HEK293 (cell line): ENCODE measurements around the gene RALY.
A peak's percentile ranks its signal among the peaks of the same experiment; 100 is the strongest.

Source experiments
- CTCF ChIA-PET: fragments of 350-600 bp; formaldehyde crosslinking; extraction: SDS; loops from one replicate; lab custom pipeline; 2021; ENCODE audit warnings: antibody characterized with exemption; lab: Yijun Ruan, JAX
- POLR2A ChIA-PET: fragments of 300-600 bp; formaldehyde crosslinking; extraction: SDS; loops from one replicate; lab custom pipeline; 2020; ENCODE audit warnings: antibody characterized with exemption, inconsistent platforms; lab: Yijun Ruan, JAX
- H3K27ac ChIP-seq: fragments of 200-500 bp; sonication (Bioruptor generic); 2 replicates; pipeline ENCODE4 v1.5.1; 2014; ENCODE audit warnings: low read depth, low read length, control low read depth, inconsistent platforms; ENCODE audit errors: extremely low read depth
- H3K36me3 ChIP-seq, 2 experiments: fragments of 200-500 bp in 1 of 2; sonication (Bioruptor generic) in 1 of 2; 1 replicate in 1 of 2; 2 replicates in 1 of 2; pipeline ENCODE4 v1.5.1; 2014 to 2017; ENCODE audit warnings: inconsistent platforms in 2 of 2, low read length in 2 of 2; ENCODE audit not compliant: control insufficient read depth in 2 of 2, insufficient read depth in 1 of 2
- H3K4me1 ChIP-seq: fragments of 200-500 bp; sonication (Bioruptor generic); 2 replicates; pipeline ENCODE4 v1.5.1; 2014; ENCODE audit warnings: mild to moderate bottlenecking, low read length, inconsistent platforms; ENCODE audit not compliant: control insufficient read depth, insufficient read depth
- H3K4me3 ChIP-seq: 2 replicates; pipeline ENCODE4 v1.5.1; 2011; ENCODE audit warnings: low read depth, mild to moderate bottlenecking, control low read depth, low read length, moderate library complexity
- H3K9me3 ChIP-seq: fragments of 200-500 bp; sonication (Bioruptor generic); 2 replicates; pipeline ENCODE4 v1.5.1; 2014; ENCODE audit warnings: low read depth, low read length, inconsistent platforms; ENCODE audit not compliant: control insufficient read depth, insufficient read depth
- GLI4 ChIP-seq: fragments of 450-650 bp; formaldehyde crosslinking; IDR thresholded peaks from 2 replicates; pipeline ENCODE4 v1.5.1; 2016; ENCODE audit warnings: missing biosample characterization, missing genetic modification characterization
- GLIS1 ChIP-seq: fragments of 450-650 bp; formaldehyde crosslinking; IDR thresholded peaks from 2 replicates; pipeline ENCODE4 v1.5.1; 2016; ENCODE audit warnings: missing biosample characterization, missing genetic modification characterization
- ZEB2 ChIP-seq: fragments of 450-650 bp; formaldehyde crosslinking; IDR thresholded peaks from 2 replicates; pipeline ENCODE4 v1.5.1; 2016; ENCODE audit warnings: missing biosample characterization, missing genetic modification characterization
- ZNF121 ChIP-seq: fragments of 450-650 bp; formaldehyde crosslinking; IDR thresholded peaks from 2 replicates; pipeline ENCODE4 v1.5.1; 2016; ENCODE audit warnings: missing biosample characterization, missing genetic modification characterization
- ZNF140 ChIP-seq: fragments of 450-650 bp; formaldehyde crosslinking; IDR thresholded peaks from 2 replicates; pipeline ENCODE4 v1.5.1; 2016; ENCODE audit warnings: missing biosample characterization, missing genetic modification characterization
- ZNF223 ChIP-seq: fragments of 450-650 bp; formaldehyde crosslinking; IDR thresholded peaks from 2 replicates; pipeline ENCODE4 v1.5.1; 2016; ENCODE audit warnings: missing biosample characterization, missing genetic modification characterization
- ZNF248 ChIP-seq: fragments of 450-650 bp; formaldehyde crosslinking; IDR thresholded peaks from 2 replicates; pipeline ENCODE4 v1.5.1; 2017; ENCODE audit warnings: missing biosample characterization, missing genetic modification characterization
- ZNF280D ChIP-seq: fragments of 450-650 bp; formaldehyde crosslinking; IDR thresholded peaks from 2 replicates; pipeline ENCODE4 v1.5.1; 2016; ENCODE audit warnings: missing biosample characterization, missing genetic modification characterization
- ZNF302 ChIP-seq: fragments of 450-650 bp; formaldehyde crosslinking; IDR thresholded peaks from 2 replicates; pipeline ENCODE4 v1.5.1; 2016; ENCODE audit warnings: missing biosample characterization, missing genetic modification characterization, low read depth
- ZNF426 ChIP-seq: fragments of 450-650 bp; formaldehyde crosslinking; IDR thresholded peaks from 2 replicates; pipeline ENCODE4 v1.5.1; 2017; ENCODE audit warnings: missing biosample characterization, missing genetic modification characterization, mild to moderate bottlenecking, inconsistent platforms, moderate library complexity
- ZNF548 ChIP-seq: fragments of 450-650 bp; formaldehyde crosslinking; IDR thresholded peaks from 2 replicates; pipeline ENCODE4 v1.5.1; 2016; ENCODE audit warnings: missing biosample characterization, missing genetic modification characterization
- ZNF610 ChIP-seq: fragments of 450-650 bp; formaldehyde crosslinking; IDR thresholded peaks from 2 replicates; pipeline ENCODE4 v1.5.1; 2016; ENCODE audit warnings: missing biosample characterization, missing genetic modification characterization, borderline replicate concordance
- ZNF629 ChIP-seq: fragments of 450-650 bp; formaldehyde crosslinking; IDR thresholded peaks from 2 replicates; pipeline ENCODE4 v1.5.1; 2017; ENCODE audit warnings: missing biosample characterization, missing genetic modification characterization
- ZNF837 ChIP-seq: fragments of 450-650 bp; formaldehyde crosslinking; IDR thresholded peaks from 2 replicates; pipeline ENCODE4 v1.5.1; 2016; ENCODE audit warnings: missing biosample characterization, missing genetic modification characterization
- TF ChIP-seq, protein P1 (sequence below): fragments of 450-650 bp; formaldehyde crosslinking; IDR thresholded peaks from 2 replicates; pipeline ENCODE4 v1.5.1; 2017; ENCODE audit warnings: missing biosample characterization, missing genetic modification characterization
- TF ChIP-seq, protein P2 (sequence below): fragments of 450-650 bp; formaldehyde crosslinking; IDR thresholded peaks from 2 replicates; pipeline ENCODE4 v1.5.1; 2016; ENCODE audit warnings: missing biosample characterization, missing genetic modification characterization, borderline replicate concordance

RALY gene

GRCh38 chr20:34091637-34092200 is 98.0 kb downstream of the RALY start:
- no peaks in the 10 kb centered on the region for H3K4me1 ChIP-seq
- no peaks in the 10 kb centered on the region for H3K9me3 ChIP-seq
- TF ChIP-seq, protein P1, sequence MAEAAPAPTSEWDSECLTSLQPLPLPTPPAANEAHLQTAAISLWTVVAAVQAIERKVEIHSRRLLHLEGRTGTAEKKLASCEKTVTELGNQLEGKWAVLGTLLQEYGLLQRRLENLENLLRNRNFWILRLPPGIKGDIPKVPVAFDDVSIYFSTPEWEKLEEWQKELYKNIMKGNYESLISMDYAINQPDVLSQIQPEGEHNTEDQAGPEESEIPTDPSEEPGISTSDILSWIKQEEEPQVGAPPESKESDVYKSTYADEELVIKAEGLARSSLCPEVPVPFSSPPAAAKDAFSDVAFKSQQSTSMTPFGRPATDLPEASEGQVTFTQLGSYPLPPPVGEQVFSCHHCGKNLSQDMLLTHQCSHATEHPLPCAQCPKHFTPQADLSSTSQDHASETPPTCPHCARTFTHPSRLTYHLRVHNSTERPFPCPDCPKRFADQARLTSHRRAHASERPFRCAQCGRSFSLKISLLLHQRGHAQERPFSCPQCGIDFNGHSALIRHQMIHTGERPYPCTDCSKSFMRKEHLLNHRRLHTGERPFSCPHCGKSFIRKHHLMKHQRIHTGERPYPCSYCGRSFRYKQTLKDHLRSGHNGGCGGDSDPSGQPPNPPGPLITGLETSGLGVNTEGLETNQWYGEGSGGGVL (tag by site-specific recombination): no peak
- TF ChIP-seq ZNF248 (no peak), GLIS1 (tag by site-specific recombination) (no peak), ZNF223 (no peak)
- no peak overlapping the region for H3K27ac ChIP-seq
- peaks cover 49 to 91% of the 10 kb centered on the region in 2 experiments for H3K36me3 ChIP-seq
- ChIA-PET POLR2A (interaction anchor here (0.7 kb wide), 1 partner anchor 17 kb away, joined by 4 read pairs; no protein-coding TSS in a partner anchor), CTCF (interaction anchor here (0.7 to 1.4 kb wide), 2 partner anchors 105 to 228 kb away, joined by 3 read pairs; no protein-coding TSS in a partner anchor)
- H3K4me3 ChIP-seq: no peak overlapping the region

GRCh38 chr20:34093895-34094294 is 100.2 kb downstream of the RALY start:
- POLR2A ChIA-PET: interaction anchor here (1.2 to 1.7 kb wide), 2 partner anchors 11 to 18 kb away, joined by 3 to 5 read pairs; partner anchors contain the start of gene EIF2S2
- no peaks in the 10 kb centered on the region for H3K4me1 ChIP-seq
- CTCF ChIA-PET: interaction anchor here (0.8 kb wide), 1 partner anchor 8 kb away, joined by 6 read pairs; no protein-coding TSS in a partner anchor
- TF ChIP-seq ZNF140 (tag by site-specific recombination) (no peak), ZNF302 (tag by site-specific recombination) (no peak), ZNF121 (tag by site-specific recombination) (peak; percentile 86), ZNF280D (tag by site-specific recombination) (peak; percentile 72; the same call in 1 of the 2 replicates)
- no peaks in the 10 kb centered on the region for H3K9me3 ChIP-seq
- peaks cover 64 to 97% of the 10 kb centered on the region in 2 experiments for H3K36me3 ChIP-seq
- no peak overlapping the region for H3K4me3 ChIP-seq
- H3K27ac ChIP-seq: no peak overlapping the region

DNA sequence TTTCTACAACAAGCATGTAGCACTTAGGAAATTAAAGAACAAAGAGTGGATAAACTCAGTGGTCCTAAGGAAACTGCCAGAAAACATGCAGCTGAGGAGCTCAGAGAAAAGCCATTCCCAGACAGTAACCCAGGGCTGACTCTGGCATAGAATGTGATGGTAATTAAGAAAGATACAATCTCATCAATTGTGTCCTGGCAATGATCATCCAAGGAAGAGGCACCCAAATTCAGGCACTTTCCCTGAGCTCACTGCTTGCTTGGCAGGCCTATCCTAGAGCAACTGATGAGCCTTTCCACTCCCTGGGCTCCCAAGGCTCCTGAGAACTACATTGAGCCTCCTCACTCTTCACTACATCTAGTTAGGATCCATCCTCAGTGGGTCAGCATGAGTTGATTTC is 102.1 kb downstream of the RALY start:
- H3K9me3 ChIP-seq: no peaks in the 10 kb centered on the region
- TF ChIP-seq ZNF548 (tag by site-specific recombination): no peak
- no peak for TF ChIP-seq ZNF426 (tag by site-specific recombination)
- H3K4me3 ChIP-seq: no peak overlapping the region
- peaks cover 68 to 97% of the 10 kb centered on the region in 2 experiments for H3K36me3 ChIP-seq
- ChIA-PET CTCF (interaction anchor here (0.5 to 1.3 kb wide), 3 partner anchors 14 to 146 kb away, joined by 3 to 8 read pairs (median 4); no protein-coding TSS in a partner anchor), POLR2A (interaction anchor here (1.1 kb wide), 1 partner anchor 17 kb away, joined by 5 read pairs; the partner anchor contains the start of gene EIF2S2)
- no peak overlapping the region for H3K27ac ChIP-seq
- no peaks in the 10 kb centered on the region for H3K4me1 ChIP-seq

- no peak overlapping the region for H3K27ac ChIP-seq
- H3K4me3 ChIP-seq: no peak overlapping the region
- H3K36me3 ChIP-seq: peaks cover 70 to 99% of the 10 kb centered on the region in 2 experiments
- ChIA-PET POLR2A (interaction anchor here (1.2 kb wide), 1 partner anchor 15 kb away, joined by 4 read pairs; the partner anchor contains the start of gene EIF2S2), CTCF (no interaction called here)
- H3K9me3 ChIP-seq: no peaks in the 10 kb centered on the region
- no peaks in the 10 kb centered on the region for H3K4me1 ChIP-seq
- no peak for TF ChIP-seq GLI4
- TF ChIP-seq ZNF610: no peak
- TF ChIP-seq ZEB2: no peak
- TF ChIP-seq, protein P2, sequence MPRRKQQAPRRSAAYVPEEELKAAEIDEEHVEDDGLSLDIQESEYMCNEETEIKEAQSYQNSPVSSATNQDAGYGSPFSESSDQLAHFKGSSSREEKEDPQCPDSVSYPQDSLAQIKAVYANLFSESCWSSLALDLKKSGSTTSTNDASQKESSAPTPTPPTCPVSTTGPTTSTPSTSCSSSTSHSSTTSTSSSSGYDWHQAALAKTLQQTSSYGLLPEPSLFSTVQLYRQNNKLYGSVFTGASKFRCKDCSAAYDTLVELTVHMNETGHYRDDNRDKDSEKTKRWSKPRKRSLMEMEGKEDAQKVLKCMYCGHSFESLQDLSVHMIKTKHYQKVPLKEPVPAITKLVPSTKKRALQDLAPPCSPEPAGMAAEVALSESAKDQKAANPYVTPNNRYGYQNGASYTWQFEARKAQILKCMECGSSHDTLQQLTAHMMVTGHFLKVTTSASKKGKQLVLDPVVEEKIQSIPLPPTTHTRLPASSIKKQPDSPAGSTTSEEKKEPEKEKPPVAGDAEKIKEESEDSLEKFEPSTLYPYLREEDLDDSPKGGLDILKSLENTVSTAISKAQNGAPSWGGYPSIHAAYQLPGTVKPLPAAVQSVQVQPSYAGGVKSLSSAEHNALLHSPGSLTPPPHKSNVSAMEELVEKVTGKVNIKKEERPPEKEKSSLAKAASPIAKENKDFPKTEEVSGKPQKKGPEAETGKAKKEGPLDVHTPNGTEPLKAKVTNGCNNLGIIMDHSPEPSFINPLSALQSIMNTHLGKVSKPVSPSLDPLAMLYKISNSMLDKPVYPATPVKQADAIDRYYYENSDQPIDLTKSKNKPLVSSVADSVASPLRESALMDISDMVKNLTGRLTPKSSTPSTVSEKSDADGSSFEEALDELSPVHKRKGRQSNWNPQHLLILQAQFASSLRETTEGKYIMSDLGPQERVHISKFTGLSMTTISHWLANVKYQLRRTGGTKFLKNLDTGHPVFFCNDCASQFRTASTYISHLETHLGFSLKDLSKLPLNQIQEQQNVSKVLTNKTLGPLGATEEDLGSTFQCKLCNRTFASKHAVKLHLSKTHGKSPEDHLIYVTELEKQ: no peak
- no peak for TF ChIP-seq ZNF629 (tag by site-specific recombination)
- TF ChIP-seq ZNF837: no peak
Observed at GRCh38 chr20:34096699-34097444, 103.2 kb downstream of the RALY start.
